HG03575 (cell line): Measurements from ENCODE around the gene ZNF653.

Experiments
- ATAC-seq: cut with Tn5 transposase; IDR thresholded peaks from one replicate; pipeline ENCODE4 v1.9.1; 2021; ENCODE audit not compliant: unreplicated experiment, insufficient number of reproducible peaks, low FRiP score; ENCODE audit errors: extremely low read depth

The ZNF653 gene, protein sequence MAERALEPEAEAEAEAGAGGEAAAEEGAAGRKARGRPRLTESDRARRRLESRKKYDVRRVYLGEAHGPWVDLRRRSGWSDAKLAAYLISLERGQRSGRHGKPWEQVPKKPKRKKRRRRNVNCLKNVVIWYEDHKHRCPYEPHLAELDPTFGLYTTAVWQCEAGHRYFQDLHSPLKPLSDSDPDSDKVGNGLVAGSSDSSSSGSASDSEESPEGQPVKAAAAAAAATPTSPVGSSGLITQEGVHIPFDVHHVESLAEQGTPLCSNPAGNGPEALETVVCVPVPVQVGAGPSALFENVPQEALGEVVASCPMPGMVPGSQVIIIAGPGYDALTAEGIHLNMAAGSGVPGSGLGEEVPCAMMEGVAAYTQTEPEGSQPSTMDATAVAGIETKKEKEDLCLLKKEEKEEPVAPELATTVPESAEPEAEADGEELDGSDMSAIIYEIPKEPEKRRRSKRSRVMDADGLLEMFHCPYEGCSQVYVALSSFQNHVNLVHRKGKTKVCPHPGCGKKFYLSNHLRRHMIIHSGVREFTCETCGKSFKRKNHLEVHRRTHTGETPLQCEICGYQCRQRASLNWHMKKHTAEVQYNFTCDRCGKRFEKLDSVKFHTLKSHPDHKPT

DNA sequence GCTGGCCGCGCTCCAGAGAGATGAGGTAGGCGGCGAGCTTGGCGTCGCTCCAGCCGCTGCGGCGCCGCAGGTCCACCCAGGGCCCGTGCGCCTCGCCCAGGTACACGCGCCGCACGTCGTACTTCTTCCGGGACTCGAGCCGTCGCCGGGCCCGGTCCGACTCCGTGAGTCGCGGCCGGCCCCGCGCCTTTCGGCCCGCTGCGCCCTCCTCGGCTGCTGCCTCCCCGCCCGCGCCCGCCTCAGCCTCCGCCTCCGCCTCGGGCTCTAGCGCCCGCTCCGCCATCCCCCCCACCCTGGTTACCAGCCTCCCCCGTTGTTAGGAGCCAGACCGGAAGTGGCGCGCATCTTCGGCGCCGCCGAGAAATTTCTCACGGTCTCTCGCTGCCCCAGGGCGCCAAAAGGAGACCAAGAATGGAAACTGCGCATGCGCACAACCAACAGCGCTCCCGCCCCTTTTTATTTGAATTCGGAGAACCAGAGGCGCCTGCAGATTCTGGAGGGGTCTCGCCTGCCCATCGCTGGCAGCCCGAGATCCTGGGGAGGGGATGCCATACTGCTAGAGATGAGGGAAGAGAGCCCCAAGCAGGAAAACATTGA lies at the start of gene ZNF653:
Gene ZNF653 (minus strand): TSS at position 336 of the 597 bp plus-strand sequence. CDS start 53 bp downstream, at position 283.
- ATAC-seq = no peak

DNA sequence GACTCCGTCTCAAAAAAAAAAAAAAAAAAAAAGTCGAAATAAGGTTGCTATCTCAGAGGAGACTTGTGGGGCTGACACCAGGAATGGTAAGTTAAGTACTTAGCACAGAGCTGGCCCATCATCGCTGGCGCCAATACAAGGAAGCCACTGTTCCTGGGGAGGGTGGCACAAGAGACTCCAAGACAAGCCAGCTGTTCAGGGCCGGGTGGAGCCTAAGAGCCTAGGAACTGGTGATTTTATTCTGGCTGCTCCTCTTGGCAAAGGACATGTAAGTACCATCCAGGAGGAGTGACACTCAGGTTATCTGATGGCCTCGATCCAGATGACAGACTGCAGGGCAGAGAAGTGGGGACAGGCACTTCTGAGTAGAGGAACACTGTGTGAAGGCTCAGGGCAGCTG lies 49.6 kb upstream of the ZNF653 start:
- ATAC-seq = no peak

DNA sequence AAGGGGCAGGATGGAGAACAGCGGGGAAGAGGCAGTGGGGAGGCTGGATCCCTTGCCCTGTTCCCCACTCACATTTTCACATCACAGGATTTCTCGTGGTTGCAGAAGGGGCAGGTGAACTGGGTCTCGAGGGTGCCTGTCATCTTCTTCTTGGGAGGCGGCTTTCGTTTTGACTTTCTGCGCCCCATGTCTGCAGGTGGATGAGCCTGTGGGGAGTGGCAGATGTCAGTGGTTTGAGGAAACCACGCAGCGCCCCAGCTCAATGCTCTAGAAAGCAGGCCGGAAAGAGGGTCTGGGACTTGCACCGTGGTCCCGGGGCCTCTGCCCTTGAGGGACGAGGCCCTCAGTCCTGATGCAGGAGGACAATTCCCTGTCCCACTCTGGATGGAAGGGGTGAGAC lies 48.5 kb upstream of the ZNF653 start:
- ATAC-seq = no peak

DNA sequence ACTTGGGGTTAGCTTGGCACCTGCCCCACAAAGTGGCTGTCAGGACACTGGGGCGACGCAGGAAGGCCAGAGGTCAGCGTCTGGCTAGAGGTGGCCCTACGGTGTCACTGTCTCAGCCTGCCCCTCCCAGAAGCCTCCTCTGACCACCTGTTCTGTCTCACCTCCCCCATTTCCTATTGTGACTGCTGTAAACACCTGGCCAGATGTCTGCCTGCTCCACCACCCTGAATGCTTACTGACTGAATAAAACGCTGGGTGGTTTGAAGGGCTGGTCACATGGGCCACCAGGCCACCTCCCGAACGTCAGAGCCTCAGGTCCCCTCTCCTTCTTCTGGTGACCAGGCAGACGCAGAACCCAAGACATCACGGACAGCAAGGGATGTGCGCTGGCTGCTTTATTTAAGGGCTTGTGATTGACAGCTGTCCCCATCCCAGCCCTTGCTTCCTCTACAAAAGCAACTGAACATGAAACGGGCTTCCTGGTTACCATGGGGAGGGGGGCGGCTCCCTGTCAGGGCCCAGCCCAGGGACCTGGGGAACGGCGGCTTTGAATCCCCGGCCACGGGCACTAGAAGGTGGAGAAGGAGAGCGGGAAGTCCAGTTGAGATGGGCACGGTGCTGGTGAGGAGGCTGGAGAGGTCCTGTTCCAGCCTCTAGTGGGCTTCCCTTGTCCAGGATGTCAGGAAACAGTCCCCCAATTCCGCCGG lies 47.2 kb upstream of the ZNF653 start:
- no peak for ATAC-seq

DNA sequence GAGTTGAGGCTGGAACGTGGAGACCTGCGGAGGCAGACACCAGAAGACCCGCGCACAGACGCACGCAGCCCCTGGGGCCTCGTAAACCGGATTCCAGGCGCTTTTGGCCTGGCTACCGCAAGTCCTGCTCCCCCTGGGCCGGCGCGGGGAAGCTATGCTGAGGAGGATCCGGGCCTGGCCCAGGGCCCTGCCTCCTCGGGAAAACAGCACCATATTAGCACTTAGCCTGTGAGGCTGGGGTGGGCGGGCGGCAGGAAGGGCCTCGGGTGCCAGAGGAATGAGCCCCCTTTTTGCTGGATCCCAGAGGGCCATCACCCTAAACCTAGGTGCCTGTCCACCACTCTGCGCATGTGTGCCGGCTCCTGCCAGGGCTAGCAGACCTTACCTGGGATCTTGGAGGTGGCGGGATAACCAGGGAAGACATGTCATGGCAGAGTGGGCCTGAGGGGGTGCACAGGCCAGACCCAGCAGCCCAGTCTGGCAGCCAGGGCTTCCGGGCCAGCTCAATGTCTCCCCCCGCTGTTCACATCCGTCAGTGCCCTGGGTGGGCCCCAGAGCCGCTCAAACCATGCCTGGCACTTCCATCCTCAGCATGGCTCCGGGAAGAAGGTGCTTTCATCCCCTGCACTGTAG lies 46.1 kb upstream of the ZNF653 start:
- ATAC-seq = no peak

DNA sequence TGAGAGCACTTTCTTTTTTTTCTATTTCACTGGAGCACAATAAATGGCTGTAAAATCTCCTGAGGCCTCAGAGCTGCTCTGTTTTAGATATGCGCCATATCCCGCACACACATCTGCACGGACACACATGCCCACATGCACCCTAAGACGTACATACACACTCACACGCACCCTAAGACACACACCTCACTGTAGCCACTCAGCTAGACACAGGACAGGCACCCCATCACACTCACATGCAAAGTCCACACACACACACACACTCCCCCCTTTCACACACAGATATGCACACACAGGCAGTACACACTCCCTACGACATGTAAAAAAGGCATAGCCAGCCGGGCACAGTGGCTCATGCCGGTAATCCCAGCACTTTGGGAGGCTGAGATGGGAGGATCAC lies 44.6 kb upstream of the ZNF653 start:
- no peak for ATAC-seq

DNA sequence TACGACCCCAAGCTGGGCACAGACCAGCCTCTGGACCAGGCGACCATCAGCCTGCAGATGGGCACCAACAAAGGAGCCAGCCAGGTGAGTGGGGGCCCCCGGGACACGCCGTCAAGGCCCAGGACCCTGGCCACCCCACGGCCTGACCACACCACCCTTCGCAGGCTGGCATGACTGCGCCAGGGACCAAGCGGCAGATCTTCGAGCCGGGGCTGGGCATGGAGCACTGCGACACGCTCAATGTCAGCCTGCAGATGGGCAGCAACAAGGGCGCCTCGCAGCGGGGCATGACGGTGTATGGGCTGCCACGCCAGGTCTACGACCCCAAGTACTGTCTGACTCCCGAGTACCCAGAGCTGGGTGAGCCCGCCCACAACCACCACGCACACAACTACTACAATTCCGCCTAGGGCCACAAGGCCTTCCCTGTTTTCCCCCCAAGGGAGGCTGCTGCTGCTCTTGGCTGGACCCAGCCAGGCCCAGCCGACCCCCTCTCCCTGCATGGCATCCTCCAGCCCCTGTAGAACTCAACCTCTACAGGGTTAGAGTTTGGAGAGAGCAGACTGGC lies 43.8 kb upstream of the ZNF653 start:
- no peak for ATAC-seq

DNA sequence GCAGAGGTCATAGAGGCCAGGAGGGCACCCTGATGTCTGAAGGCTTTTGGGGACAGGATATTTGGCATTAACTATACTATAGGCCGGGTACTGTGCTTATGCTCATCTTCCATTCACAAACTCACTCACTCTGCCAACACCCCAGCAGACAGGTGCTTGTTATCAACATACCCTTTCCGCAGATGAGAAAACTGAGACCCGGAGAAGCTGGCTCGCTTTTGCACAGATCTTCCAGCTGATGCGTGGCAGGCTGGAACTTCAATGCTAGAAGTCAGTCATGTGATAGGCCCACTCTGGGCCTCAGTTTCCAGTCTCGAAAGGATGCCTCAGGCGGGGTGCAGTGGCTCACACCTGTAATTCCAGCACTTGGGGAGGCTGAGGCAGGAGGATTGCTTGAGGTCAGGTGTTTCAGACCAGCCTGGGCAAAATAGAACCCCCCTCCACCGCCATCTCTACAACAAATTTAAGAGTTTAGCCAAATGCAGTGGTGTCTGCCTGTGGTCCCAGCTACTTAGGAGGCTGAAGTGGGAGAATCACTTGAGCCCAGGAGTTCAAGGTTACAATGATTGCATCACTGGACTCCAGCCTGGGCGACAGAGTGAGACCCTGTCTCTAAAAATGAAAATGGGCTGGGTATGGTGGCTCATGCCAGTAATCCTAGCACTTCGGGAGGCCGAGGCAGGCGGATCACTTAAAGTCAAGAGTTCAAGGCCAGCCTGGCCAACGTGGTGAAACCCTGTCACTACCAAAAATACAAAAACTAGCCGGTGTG lies 42.5 kb upstream of the ZNF653 start:
- ATAC-seq = no peak

DNA sequence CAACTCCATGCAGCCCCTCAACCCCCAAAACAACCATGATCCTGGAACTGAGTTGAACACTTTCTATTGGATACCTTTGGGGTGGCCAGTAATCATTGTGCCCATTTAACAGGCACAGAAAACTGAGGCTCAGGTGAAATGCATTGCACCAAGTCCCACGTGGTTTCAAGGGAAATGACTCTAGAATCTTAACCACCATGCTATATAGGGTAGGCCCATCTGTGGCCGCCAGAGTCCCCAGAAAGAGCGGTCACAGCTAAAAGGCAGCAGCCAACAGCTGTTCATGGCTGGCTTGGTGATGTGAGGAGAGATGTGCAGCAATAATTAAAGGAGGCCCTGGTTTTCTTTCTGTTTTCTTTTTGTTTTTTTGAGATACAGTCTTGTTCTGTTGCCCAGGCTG lies 35.6 kb upstream of the ZNF653 start:
- no peak for ATAC-seq

DNA sequence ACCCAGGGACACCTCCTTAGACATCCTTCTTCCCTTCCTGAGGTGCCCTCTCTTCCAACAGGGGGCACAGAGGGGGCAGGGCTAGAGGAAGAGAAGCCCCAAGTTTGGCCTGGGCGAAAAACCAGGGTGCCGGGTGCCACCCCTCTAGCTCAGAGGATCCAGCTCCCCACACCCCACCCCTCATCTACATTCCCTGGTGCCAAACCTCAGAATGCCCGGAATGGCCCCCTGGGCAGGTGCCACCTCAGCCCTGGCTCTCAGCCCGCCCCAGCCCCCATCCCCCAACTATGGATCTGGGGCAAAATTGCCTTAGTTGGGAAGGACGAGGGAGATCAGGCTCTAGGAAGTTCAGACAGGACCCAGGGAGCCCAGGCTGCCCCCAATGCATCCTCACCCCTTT lies 35.0 kb upstream of the ZNF653 start:
- ATAC-seq = no peak

DNA sequence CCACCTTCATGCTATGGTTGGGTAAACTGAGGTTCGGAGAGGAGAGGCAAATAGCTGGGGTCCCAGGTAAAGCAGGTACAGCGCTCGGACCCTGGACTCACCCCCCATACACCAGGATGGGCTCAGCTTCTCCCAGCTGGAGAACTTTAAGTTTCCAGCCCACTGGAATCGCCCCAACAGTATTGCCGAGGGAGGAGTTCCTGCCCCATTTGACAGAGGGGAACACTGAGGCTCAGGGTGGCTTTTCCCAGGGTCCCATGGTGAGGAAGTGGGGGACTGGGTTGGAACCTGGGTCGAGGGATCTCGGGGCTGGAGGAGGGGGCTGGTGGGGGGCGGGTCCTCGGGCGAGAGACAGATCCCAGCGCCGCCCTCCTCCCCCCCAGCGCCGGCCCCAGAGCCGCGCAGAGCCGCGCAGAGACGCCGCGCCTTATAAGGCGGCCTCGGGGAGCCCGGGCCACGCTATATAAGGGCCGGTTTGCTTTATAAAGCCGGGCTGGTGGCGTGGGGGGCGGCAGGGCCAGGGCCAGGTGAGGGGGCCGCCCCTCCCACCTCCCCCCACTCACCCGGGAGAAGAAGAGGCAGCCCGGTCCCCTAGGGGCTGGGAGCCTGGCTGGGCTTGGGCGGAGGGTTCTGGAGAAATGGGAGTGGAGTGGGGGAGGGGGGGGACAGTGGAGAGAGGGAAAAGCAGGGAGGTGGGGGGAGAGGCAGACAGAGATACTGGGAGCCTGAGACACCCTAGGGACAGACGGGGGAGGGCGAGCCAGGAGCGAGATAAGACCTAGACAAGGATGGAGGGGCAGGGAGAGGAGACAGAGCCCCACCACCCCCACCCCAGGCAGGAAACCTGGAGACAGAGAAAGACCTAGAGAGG lies 34.1 kb upstream of the ZNF653 start:
- ATAC-seq = no peak

DNA sequence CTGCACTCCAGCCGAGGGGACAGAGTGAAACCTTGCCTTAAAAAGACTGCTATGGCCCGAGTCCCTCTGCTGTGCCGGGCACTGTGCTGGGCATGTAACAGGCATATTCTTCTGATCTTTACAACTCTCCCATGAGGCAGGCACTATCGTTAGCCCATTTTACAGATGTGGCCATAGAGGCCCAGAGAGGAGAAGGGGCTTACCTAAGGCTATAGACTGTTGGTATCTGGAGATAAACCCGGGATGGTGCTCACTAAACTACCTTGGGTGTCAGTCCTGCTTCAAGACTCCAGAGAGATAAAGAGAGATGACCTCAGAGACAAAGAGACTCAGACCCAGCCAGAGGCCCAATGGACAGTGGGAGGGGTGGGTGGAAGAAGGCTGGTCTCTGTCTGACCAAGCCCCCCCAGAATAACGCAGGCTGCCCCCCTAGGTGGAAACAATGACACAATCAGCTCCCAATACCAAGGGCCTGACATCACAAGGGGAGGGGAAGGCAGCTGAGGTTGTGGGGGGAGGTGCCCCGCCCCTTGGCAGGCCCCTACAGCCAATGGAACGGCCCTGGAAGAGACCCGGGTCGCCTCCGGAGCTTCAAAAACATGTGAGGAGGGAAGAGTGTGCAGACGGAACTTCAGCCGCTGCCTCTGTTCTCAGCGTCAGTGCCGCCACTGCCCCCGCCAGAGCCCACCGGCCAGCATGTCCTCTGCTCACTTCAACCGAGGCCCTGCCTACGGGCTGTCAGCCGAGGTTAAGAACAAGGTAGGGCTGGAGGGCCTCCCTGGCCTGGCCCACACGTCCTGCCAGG lies 32.8 kb upstream of the ZNF653 start, which contains the start of gene CNN1:
Gene CNN1 (plus strand): TSS at position 620 of the 805 bp plus-strand sequence. CDS start 77 bp downstream, at position 697.
- no peak for ATAC-seq

DNA sequence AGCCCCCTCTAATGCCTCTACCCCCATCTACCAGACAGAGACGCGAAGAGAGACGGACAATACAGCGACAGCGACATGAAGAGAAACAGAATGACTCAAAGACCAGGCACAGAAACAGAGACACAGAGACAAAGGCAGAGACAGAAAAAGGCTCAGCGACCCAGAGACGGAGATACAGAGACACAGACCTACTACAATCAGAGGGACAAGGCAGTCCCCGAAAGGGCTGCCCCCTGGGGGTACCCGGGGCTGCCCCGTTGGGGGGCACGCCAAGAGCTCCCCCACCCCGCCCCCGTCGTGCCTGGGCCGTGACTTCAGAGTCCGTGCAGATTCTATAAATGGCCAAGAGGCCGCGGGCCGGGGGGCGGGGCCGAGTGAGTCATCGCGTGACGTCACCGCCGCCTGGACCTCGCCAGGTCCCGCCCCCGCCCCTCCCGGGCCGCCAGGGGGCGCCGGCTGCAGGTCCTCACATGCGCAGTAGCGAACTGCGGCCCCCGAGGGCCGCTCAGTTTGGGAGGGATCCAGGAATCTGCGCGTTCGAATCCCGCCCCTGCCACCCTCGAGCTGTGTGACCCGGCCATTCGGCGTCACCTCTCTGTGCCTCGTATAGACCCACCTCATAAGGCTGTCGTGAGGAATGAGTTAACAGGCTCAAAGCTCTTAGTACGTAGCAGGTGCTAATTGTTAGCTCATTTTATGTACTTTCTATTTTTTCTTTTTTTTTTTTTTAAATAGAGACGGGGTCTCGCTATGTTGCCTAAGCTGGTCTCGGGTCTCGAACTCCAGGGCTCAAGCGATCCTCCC lies 30.4 kb upstream of the ZNF653 start:
- ATAC-seq = no peak

DNA sequence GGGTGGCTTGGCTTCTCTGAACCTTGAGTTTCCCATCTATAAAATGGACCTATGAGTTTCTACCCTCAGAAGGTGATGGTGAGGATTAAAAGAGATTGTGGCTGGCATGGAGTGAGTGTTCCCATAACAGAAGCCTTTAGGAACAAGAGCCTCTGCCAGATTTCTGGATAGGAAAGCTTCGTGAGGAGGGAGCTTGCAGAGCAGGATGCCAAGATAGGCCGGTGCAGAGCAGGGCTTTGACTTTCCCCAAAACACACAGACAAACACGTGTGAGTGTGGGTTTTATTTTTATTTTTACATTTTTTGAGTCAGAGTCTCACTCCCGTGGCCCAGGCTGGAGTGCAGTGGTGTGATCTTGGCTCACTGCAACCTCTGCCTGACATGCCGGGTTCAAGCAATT lies 29.3 kb upstream of the ZNF653 start:
- ATAC-seq = no peak

DNA sequence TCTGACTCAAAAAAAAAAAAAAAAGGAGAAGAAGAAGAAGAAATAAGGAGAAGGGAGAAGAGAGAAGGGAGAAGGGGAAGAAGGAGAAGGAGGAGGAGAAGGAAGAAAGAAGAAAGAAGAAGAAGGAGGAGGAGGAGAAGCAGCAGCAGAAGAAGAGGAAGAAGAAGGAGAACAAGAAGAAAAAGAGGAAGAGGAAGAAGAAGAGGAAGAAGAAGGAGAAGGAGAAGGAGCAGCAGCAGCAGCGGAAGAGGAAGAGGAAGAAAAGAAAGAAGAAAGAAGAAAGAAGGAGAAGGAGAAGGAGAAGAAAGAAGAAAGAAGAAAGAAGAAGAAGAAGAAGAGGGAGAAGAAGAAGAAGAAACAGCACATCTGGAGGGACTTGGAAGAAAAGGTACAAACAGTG lies 28.9 kb upstream of the ZNF653 start:
- no peak for ATAC-seq

DNA sequence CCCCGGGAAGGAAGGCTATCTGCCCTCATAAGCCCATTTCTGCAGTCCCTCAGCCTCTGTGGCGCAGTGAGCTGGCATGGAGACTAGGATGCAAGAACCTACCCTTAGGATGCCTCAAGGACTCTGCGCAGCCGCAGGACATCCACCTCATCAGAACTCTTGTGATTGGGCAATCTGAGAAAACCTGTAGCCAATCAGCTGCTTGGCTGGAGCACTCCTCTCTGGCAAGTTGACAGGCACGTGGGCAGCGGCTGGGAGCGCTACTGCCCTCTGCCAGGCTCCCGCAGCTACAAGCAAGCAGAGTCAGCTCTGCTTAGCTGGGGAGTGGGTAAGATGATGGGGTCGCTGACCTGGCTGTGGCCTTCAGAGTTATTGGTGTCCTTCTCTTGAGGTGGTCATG lies 24.8 kb upstream of the ZNF653 start:
- ATAC-seq = no peak
